H1 (cell line): ENCODE results near the gene ARHGAP4. TPM values are rescaled to one million over a fixed set of nuclear protein-coding genes. Genes with fewer than 3 reads are reported as not detected.
A peak's percentile ranks its signal among the peaks of the same experiment; 100 is the strongest.

Source experiments
- CTCF ChIA-PET: fragments of 300-600 bp; sonication (Branson Sonifier 250); formaldehyde crosslinking; loops from one replicate; lab custom pipeline; 2021; ENCODE audit not compliant: partially characterized antibody; lab: Charles Lee
- POLR2A ChIA-PET: fragments of 300-600 bp; sonication (Branson Sonifier 250); formaldehyde crosslinking; loops from one replicate; lab custom pipeline; 2021; ENCODE audit warnings: inconsistent platforms; ENCODE audit not compliant: partially characterized antibody; lab: Charles Lee
- DNase-seq, 2 experiments: peaks; one replicate each; pipeline versions ENCODE4 v3.0.0 to v3.0.0-alpha.2; 2010 to 2022; ENCODE audit warnings: low spot score in 2 of 2, low read depth in 1 of 2, mixed read lengths in 1 of 2
- FAIRE-seq: peaks from 2 replicates; lab custom pipeline; 2011; peaks lifted over from hg19 to GRCh38; lab: Jason Lieb, UNC
- H2AFZ ChIP-seq: 2 replicates; pipeline ENCODE4 v1.8.1; 2012; ENCODE audit warnings: low read length, inconsistent platforms
- H2AK5ac ChIP-seq: 2 replicates; pipeline ENCODE4 v1.6.1; 2013; ENCODE audit warnings: low read depth, low read length
- H2BK120ac ChIP-seq: replicated peaks from 2 replicates; pipeline ENCODE3; 2013; ENCODE audit warnings: low read depth, low read length, inconsistent platforms
- H2BK12ac ChIP-seq: 2 replicates; pipeline ENCODE4 v1.6.1; 2013; ENCODE audit warnings: low read depth, low read length
- H2BK15ac ChIP-seq: 2 replicates; pipeline ENCODE4 v1.6.1; 2013; ENCODE audit warnings: low read length
- H2BK20ac ChIP-seq: 2 replicates; pipeline ENCODE4 v1.6.1; 2013; ENCODE audit warnings: low read length
- H2BK5ac ChIP-seq: 2 replicates; pipeline ENCODE4 v1.6.1; 2013; ENCODE audit warnings: low read depth, low read length
- H3K14ac ChIP-seq: 2 replicates; pipeline ENCODE4 v1.6.1; 2013; ENCODE audit warnings: inconsistent platforms; ENCODE audit not compliant: insufficient read length
- H3K18ac ChIP-seq: 2 replicates; pipeline ENCODE4 v1.6.1; 2013; ENCODE audit warnings: low read length; ENCODE audit errors: extremely low read depth
- H3K23ac ChIP-seq: 2 replicates; pipeline ENCODE4 v1.6.1; 2013; ENCODE audit warnings: inconsistent platforms; ENCODE audit not compliant: insufficient read length
- H3K23me2 ChIP-seq: 2 replicates; pipeline ENCODE4 v1.6.1; 2013; ENCODE audit warnings: low read depth, low read length
- H3K27ac ChIP-seq: 2 replicates; pipeline ENCODE4 v1.6.1; 2011; ENCODE audit warnings: low read depth, low read length, inconsistent platforms
- H3K27me3 ChIP-seq, 4 experiments: replicated peaks in 1 of 4; 1 replicate in 1 of 4; 2 replicates in 3 of 4; pipeline versions ENCODE4 v1.6.1 to v1.8.1; 2011 to 2013; ENCODE audit warnings: low read length in 3 of 4, mild to moderate bottlenecking in 3 of 4, inconsistent platforms in 2 of 4, mixed read lengths in 2 of 4, moderate library complexity in 1 of 4; ENCODE audit not compliant: control insufficient read depth in 3 of 4, insufficient read depth in 3 of 4; ENCODE audit errors: extremely low read depth in 1 of 4
- H3K36me3 ChIP-seq, 4 experiments: 2 replicates each; pipeline versions ENCODE4 v1.6.1 to v1.8.1; 2011 to 2013; ENCODE audit warnings: mild to moderate bottlenecking in 4 of 4, low read length in 3 of 4, moderate library complexity in 2 of 4, control low read depth in 1 of 4, inconsistent platforms in 1 of 4; ENCODE audit not compliant: insufficient read depth in 4 of 4, control insufficient read depth in 2 of 4
- H3K4ac ChIP-seq: replicated peaks from 2 replicates; pipeline ENCODE3; 2013; ENCODE audit warnings: low read length, low read depth, mixed read lengths, inconsistent platforms; ENCODE audit not compliant: insufficient read length
- H3K4me1 ChIP-seq, 4 experiments: replicated peaks in 1 of 4; 1 replicate in 1 of 4; 2 replicates in 3 of 4; pipeline versions ENCODE4 v1.6.1 to v1.8.1; 2011 to 2013; ENCODE audit warnings: low read length in 3 of 4, inconsistent platforms in 2 of 4, mixed read lengths in 1 of 4; ENCODE audit not compliant: insufficient read depth in 4 of 4, control insufficient read depth in 3 of 4
- H3K4me2 ChIP-seq, 2 experiments: 2 replicates each; pipeline versions ENCODE4 v1.6.1 to v1.8.1; 2011 to 2013; ENCODE audit warnings: low read depth in 2 of 2, low read length in 2 of 2, control low read depth in 1 of 2, inconsistent platforms in 1 of 2, mild to moderate bottlenecking in 1 of 2; ENCODE audit not compliant: insufficient read depth in 1 of 2
- H3K4me3 ChIP-seq, 4 experiments: fragments of 200-600, 300-600 bp in 1 of 4; sonication (generic), shearing (Covaris generic), sonication (Bioruptor Twin) in 1 of 4; 2 replicates each; pipeline versions ENCODE4 v1.5.1 to v1.8.1; 2011 to 2016; ENCODE audit warnings: low read length in 4 of 4, low read depth in 3 of 4, control low read depth in 2 of 4, inconsistent platforms in 2 of 4, mild to moderate bottlenecking in 2 of 4, mixed read lengths in 1 of 4, moderate library complexity in 1 of 4; ENCODE audit not compliant: insufficient read depth in 2 of 4; ENCODE audit errors: extremely low read depth in 1 of 4
- H3K56ac ChIP-seq: replicated peaks from 2 replicates; pipeline ENCODE3; 2013; ENCODE audit warnings: low read depth, mild to moderate bottlenecking, mixed read lengths, low read length, inconsistent platforms; ENCODE audit not compliant: insufficient read length
- H3K79me1 ChIP-seq: 2 replicates; pipeline ENCODE4 v1.6.1; 2013; ENCODE audit warnings: low read depth, low read length, control low read depth
- H3K79me2 ChIP-seq, 2 experiments: 2 replicates each; pipeline versions ENCODE4 v1.6.1 to v1.8.1; 2012 to 2013; ENCODE audit warnings: low read length in 2 of 2, mild to moderate bottlenecking in 2 of 2, inconsistent platforms in 1 of 2; ENCODE audit not compliant: insufficient read depth in 2 of 2, control insufficient read depth in 1 of 2
- H3K9ac ChIP-seq, 4 experiments: replicated peaks in 1 of 4; 1 replicate in 1 of 4; 2 replicates in 3 of 4; pipeline versions ENCODE4 v1.6.1 to v1.8.1; 2011 to 2013; ENCODE audit warnings: low read depth in 3 of 4, low read length in 3 of 4, control low read depth in 2 of 4, mild to moderate bottlenecking in 2 of 4, moderate library complexity in 2 of 4, inconsistent platforms in 1 of 4; ENCODE audit errors: extremely low read depth in 1 of 4
- H3K9me3 ChIP-seq, 2 experiments: 2 replicates each; pipeline versions ENCODE4 v1.6.1 to v1.8.1; 2012 to 2013; ENCODE audit warnings: mild to moderate bottlenecking in 2 of 2, moderate library complexity in 2 of 2, control low read depth in 1 of 2, inconsistent platforms in 1 of 2, low read depth in 1 of 2, low read length in 1 of 2, mixed read lengths in 1 of 2; ENCODE audit not compliant: insufficient read depth in 2 of 2
- H4K20me1 ChIP-seq, 2 experiments: replicated peaks in 1 of 2; 2 replicates each; pipeline versions ENCODE3 to v1.8.1; 2011 to 2013; ENCODE audit warnings: inconsistent platforms in 2 of 2, low read length in 2 of 2, mild to moderate bottlenecking in 1 of 2; ENCODE audit not compliant: insufficient read depth in 2 of 2, control insufficient read depth in 1 of 2
- H4K5ac ChIP-seq: 2 replicates; pipeline ENCODE4 v1.6.1; 2013; ENCODE audit warnings: low read length, low read depth, mixed read lengths, inconsistent platforms; ENCODE audit not compliant: insufficient read length
- H4K8ac ChIP-seq: 2 replicates; pipeline ENCODE4 v1.8.0; 2013; ENCODE audit warnings: mild to moderate bottlenecking, moderate library complexity, low read length, inconsistent platforms; ENCODE audit not compliant: insufficient read depth; ENCODE audit errors: extremely low read depth
- H4K91ac ChIP-seq: replicated peaks from 2 replicates; pipeline ENCODE3; 2013; ENCODE audit warnings: low read length, mixed read lengths, inconsistent platforms; ENCODE audit not compliant: insufficient read length
- CREB1 ChIP-seq: IDR thresholded peaks from 2 replicates; pipeline ENCODE4 v1.6.1; 2012; ENCODE audit warnings: inconsistent platforms
- MAX ChIP-seq: IDR thresholded peaks from 2 replicates; pipeline ENCODE4 v1.6.1; 2012; ENCODE audit warnings: inconsistent platforms
- NRF1 ChIP-seq: IDR thresholded peaks from 2 replicates; pipeline ENCODE4 v1.6.1; 2011; ENCODE audit warnings: mild to moderate bottlenecking, low read depth, low read length, improper control_type of control experiment
- PHF8 ChIP-seq: fragments of 200-600 bp; sonication (generic); conservative IDR thresholded peaks from 2 replicates; pipeline ENCODE4 v1.7.1; 2012; ENCODE audit warnings: low read depth, mild to moderate bottlenecking, inconsistent platforms, low read length, moderate library complexity
- POLR2A ChIP-seq, 2 experiments: IDR thresholded peaks; 1 replicate in 1 of 2; 2 replicates in 1 of 2; pipeline ENCODE4 v1.6.1; 2011; ENCODE audit warnings: low read depth in 2 of 2, low read length in 2 of 2, mild to moderate bottlenecking in 2 of 2; ENCODE audit errors: control extremely low read depth in 1 of 2
- POLR2AphosphoS5 ChIP-seq: IDR thresholded peaks from 2 replicates; pipeline ENCODE4 v1.6.1; 2011; ENCODE audit warnings: low read depth, low read length
- POU5F1 ChIP-seq: IDR thresholded peaks from 2 replicates; pipeline ENCODE4 v1.6.1; 2011; ENCODE audit warnings: low read depth, mild to moderate bottlenecking, low read length, moderate library complexity
- SP2 ChIP-seq: IDR thresholded peaks from 2 replicates; pipeline ENCODE4 v1.6.1; 2012; ENCODE audit warnings: mild to moderate bottlenecking, low read length, inconsistent platforms
- TBP ChIP-seq: IDR thresholded peaks from 2 replicates; pipeline ENCODE4 v1.6.1; 2011; ENCODE audit warnings: low read depth, low read length, improper control_type of control experiment
- WGBS, 2 experiments: shearing (Covaris generic) in 1 of 2; methylation state at CpG; one replicate each; pipeline versions ENCODE4 v1.1.6 to v1.1.7; 2013 to 2015; ENCODE audit warnings: low lambda C conversion rate in 2 of 2, mixed read lengths in 2 of 2, inconsistent platforms in 1 of 2, low coverage in 1 of 2, missing lambda C conversion rate in 1 of 2; ENCODE audit not compliant: insufficient replicate concordance in 2 of 2, insufficient coverage in 1 of 2, insufficient read length in 1 of 2; ENCODE audit errors: extremely low coverage in 1 of 2, missing lambda C conversion rate in 1 of 2; 5-methylcytosine and 5-hydroxymethylcytosine counted together
- polyA plus RNA-seq, 7 experiments: library from polyadenylated mRNA; depleted of rRNA in 3 of 7; stranded (reverse) in 5 of 7; unstranded in 2 of 7; fragments of >200 nt in 5 of 7; fragments of 200-250 nt in 2 of 7; gene quantifications; 1 replicate in 5 of 7; 2 replicates in 1 of 7; 4 replicates in 1 of 7; pipeline versions ENCODE4 v1.2.1 to v1.2.3, GENCODE V29; 2011 to 2013; ENCODE audit warnings: missing spikeins in 2 of 7, mixed read lengths in 2 of 7
- total RNA-seq: library from RNA; stranded (reverse); fragmentation: NEBNext Ultra II Directional; extraction: Animal tissue kit (Norgen Biotek cat#: 25700); gene quantifications from 2 replicates; pipeline ENCODE4 v1.2.1, GENCODE V29; 2021

Gene ARHGAP4
- total and polyA plus RNA-seq, 2 of the 8 experiments (the other 6 are each of a cell fraction or from before 2014, with no cell fraction given), result 23.9 to 26.0 TPM

- Histone ChIP-seq H3K27ac (peak within 1 kb of the TSS; percentile 99), H3K4ac (peak within 1 kb of the TSS; percentile 98), H2BK15ac (no peak within 1 kb of the TSS), H2BK5ac (peak within 1 kb of the TSS; percentile 99), H3K4me3 (peak within 1 kb of the TSS; percentile 92 to 99 (median 95)), H3K23ac (no peak within 1 kb of the TSS), H3K4me2 (peak within 1 kb of the TSS; percentile 66 to 69), H4K8ac (peak within 1 kb of the TSS; percentile 100), H3K36me3 (no peaks in the 10 kb centered on the region), H2BK12ac (peak within 1 kb of the TSS; percentile 99; the same call in 1 of the 2 replicates)
- peak; percentile 78 for TF ChIP-seq CREB1
- peak; percentile 17; the same call in 1 of the 2 replicates for TF ChIP-seq MAX
- TF ChIP-seq PHF8, result peak; percentile 38; the same call in 1 of the 2 replicates
- TF ChIP-seq NRF1, result peak; percentile 63
- TF ChIP-seq POLR2A (IDR thresholded peaks at IDR 0.05; ENCODE audit: control extremely low read depth in 1 of 2, low read depth in 2 of 2, low read length in 2 of 2), result peak in 1 of 2 experiments; percentile 53; a peak in 1 of 3 replicates
- TF ChIP-seq TBP, result 0 out of 2 replicates have a peak, but pooled peaks have one; percentile 23
- peak; percentile 68 for TF ChIP-seq POLR2AphosphoS5
- TF ChIP-seq SP2, result no peak
- no peak for TF ChIP-seq POU5F1
- TF ChIP-seq, all 59 proteins: peak for 7
- Histone ChIP-seq H3K18ac (peak within 1 kb of the TSS; percentile 96), H3K79me2 (peaks cover 24 to 32% of the 10 kb centered on the region in 2 experiments), H3K56ac (peak within 1 kb of the TSS; percentile 97), H2BK120ac (peak within 1 kb of the TSS; percentile 54), H2AK5ac (peak within 1 kb of the TSS; percentile 90; the same call in 1 of the 2 replicates), H2AFZ (no peak within 1 kb of the TSS), H3K79me1 (peaks cover 2% of the 10 kb centered on the region; the same call in 1 of the 2 replicates), H3K9ac (peak within 1 kb of the TSS; percentile 95 to 100 (median 99)), H3K14ac (no peak within 1 kb of the TSS), H2BK20ac (no peak within 1 kb of the TSS), H4K91ac (peak within 1 kb of the TSS; percentile 100), H3K27me3 (no peaks in the 10 kb centered on the region), H3K4me1 (peaks cover 3 to 16% (median 7%) of the 10 kb centered on the region in 4 experiments), H3K23me2 (peaks cover 8% of the 10 kb centered on the region; the same call in 1 of the 2 replicates), H4K20me1 (peaks cover 16 to 18% of the 10 kb centered on the region in 2 experiments), H4K5ac (peak within 1 kb of the TSS; percentile 98), H3K9me3 (no peaks in the 10 kb centered on the region)
- 1% methylated on average over 19 of the region's 103 CpGs; no CpG with 5 or more reads in 1 of the 2 experiments for WGBS, 2 experiments
- ChIA-PET POLR2A (interaction anchor here (0.6 to 4.6 kb wide), 14 partner anchors 11 to 398 kb away, joined by 3 to 43 read pairs (median 4); partner anchors contain the start of gene ARHGAP4), CTCF (interaction anchor here (2.5 kb wide), 1 partner anchor 41 kb away, joined by 8 read pairs; no protein-coding TSS in a partner anchor)
- DNase-seq (peak in 1 of 2 experiments; percentile 83), FAIRE-seq (no peak)
Observed at GRCh38 chrX:153972368-153973126, 46.5 kb upstream of the ARHGAP4 start, which contains the start of gene TMEM187. Gene TMEM187, plus strand, starts transcription at chrX:153972754. Its CDS starts 9,309 bp downstream, at chrX:153982063.
